Measurements from ENCODE around the gene MAGI3.

DNA sequence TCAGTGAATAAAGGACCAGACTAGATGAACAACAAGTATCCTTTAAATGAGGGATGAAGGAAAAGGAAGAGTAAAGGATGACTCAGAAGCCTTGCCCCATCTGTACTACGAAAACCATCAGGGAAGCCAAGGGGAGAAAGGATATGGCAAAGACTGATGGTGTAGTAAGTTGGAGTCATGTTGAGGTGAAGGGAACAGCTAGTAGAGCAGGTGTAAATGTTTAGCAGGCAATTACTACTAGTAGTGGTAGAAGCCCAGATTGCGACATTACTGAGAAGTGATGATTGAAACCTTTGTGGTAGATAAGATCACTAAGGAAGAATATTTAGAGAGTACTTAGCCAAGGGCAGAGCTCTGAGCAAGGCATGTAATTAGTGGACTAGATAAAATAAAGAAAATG, 285.0 kb downstream of the MAGI3 start:
- TF ChIP-seq, protein P1, sequence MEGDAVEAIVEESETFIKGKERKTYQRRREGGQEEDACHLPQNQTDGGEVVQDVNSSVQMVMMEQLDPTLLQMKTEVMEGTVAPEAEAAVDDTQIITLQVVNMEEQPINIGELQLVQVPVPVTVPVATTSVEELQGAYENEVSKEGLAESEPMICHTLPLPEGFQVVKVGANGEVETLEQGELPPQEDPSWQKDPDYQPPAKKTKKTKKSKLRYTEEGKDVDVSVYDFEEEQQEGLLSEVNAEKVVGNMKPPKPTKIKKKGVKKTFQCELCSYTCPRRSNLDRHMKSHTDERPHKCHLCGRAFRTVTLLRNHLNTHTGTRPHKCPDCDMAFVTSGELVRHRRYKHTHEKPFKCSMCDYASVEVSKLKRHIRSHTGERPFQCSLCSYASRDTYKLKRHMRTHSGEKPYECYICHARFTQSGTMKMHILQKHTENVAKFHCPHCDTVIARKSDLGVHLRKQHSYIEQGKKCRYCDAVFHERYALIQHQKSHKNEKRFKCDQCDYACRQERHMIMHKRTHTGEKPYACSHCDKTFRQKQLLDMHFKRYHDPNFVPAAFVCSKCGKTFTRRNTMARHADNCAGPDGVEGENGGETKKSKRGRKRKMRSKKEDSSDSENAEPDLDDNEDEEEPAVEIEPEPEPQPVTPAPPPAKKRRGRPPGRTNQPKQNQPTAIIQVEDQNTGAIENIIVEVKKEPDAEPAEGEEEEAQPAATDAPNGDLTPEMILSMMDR (CRISPR knock-in tag; IDR thresholded peaks at IDR 0.05) = no peak
- TF ChIP-seq, protein P2, sequence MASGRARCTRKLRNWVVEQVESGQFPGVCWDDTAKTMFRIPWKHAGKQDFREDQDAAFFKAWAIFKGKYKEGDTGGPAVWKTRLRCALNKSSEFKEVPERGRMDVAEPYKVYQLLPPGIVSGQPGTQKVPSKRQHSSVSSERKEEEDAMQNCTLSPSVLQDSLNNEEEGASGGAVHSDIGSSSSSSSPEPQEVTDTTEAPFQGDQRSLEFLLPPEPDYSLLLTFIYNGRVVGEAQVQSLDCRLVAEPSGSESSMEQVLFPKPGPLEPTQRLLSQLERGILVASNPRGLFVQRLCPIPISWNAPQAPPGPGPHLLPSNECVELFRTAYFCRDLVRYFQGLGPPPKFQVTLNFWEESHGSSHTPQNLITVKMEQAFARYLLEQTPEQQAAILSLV (CRISPR knock-in tag; IDR thresholded peaks at IDR 0.05; ENCODE audit: borderline replicate concordance) = no peak
- TF ChIP-seq CHD2 (IDR thresholded peaks at IDR 0.05; ENCODE audit: low read depth, low read length) = no peak
- TF ChIP-seq NCOA5 (CRISPR knock-in tag; IDR thresholded peaks at IDR 0.05) = no peak
